Keratinocyte (primary cell): ENCODE data around the gene VCAM1.

Source experiments
- EZH2 ChIP-seq: IDR thresholded peaks from one replicate; pipeline ENCODE4 v1.6.1; 2012; ENCODE audit warnings: inconsistent platforms, mild to moderate bottlenecking, low read length, moderate library complexity
- TF ChIP-seq, protein P1 (sequence below), 3 experiments: IDR thresholded peaks in 1 of 3; conservative IDR thresholded peaks in 1 of 3; optimal IDR thresholded peaks in 1 of 3; 2 replicates in 2 of 3; 3 replicates in 1 of 3; pipeline versions ENCODE3 to v1.5.1; 2011; ENCODE audit warnings: low read length in 3 of 3, mild to moderate bottlenecking in 3 of 3, moderate library complexity in 2 of 3, control low read depth in 1 of 3, inconsistent platforms in 1 of 3; ENCODE audit not compliant: insufficient read depth in 2 of 3; ENCODE audit errors: extremely low read depth in 1 of 3

DNA sequence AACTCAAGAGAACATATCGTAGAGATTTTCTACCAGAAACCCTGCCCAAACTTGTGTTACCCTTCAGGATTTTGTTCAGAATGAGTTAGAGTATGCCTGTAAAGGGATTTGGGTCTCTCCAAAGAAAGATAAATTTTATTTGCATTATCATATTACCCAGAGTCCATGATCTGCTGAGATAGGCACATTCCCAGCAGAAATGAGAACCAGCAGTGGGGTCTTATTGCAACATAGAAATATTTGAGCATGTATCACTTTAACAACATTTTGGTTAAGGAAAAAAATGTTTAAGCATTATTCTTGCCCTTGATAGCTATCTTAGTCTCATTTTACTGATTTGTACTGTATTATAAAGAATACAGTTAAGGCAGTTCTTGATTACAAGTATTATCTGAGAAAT, 10.6 kb downstream of the VCAM1 start:
- TF ChIP-seq, protein P1, sequence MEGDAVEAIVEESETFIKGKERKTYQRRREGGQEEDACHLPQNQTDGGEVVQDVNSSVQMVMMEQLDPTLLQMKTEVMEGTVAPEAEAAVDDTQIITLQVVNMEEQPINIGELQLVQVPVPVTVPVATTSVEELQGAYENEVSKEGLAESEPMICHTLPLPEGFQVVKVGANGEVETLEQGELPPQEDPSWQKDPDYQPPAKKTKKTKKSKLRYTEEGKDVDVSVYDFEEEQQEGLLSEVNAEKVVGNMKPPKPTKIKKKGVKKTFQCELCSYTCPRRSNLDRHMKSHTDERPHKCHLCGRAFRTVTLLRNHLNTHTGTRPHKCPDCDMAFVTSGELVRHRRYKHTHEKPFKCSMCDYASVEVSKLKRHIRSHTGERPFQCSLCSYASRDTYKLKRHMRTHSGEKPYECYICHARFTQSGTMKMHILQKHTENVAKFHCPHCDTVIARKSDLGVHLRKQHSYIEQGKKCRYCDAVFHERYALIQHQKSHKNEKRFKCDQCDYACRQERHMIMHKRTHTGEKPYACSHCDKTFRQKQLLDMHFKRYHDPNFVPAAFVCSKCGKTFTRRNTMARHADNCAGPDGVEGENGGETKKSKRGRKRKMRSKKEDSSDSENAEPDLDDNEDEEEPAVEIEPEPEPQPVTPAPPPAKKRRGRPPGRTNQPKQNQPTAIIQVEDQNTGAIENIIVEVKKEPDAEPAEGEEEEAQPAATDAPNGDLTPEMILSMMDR (optimal IDR thresholded peaks at IDR 0.05 in 1 of 3, IDR thresholded peaks at IDR 0.05 in 1 of 3, conservative IDR thresholded peaks at IDR 0.05 in 1 of 3; ENCODE audit: extremely low read depth in 1 of 3, insufficient read depth in 2 of 3, low read length in 3 of 3), result no peak
- no peak for TF ChIP-seq EZH2
